Measurements from ENCODE around the gene SLC7A1. TPM values are rescaled to one million over a fixed set of nuclear protein-coding genes. Genes with fewer than 3 reads are reported as not detected.

Gene SLC7A1
- total and polyA plus RNA-seq, 2 donors: 8.5 to 11.7 TPM

GRCh38 chr13:29576581-29576980 is 18.9 kb downstream of the SLC7A1 start:
- no peaks in the 10 kb centered on the region for H3K4me1 ChIP-seq (ENCODE audit: insufficient read depth)
- WGBS: 97% methylated on average over 7 of the region's 7 CpGs
- H3K36me3 ChIP-seq (ENCODE audit: insufficient read depth): no peaks in the 10 kb centered on the region
- DNase-seq (ENCODE audit: extremely low spot score): no peak
- no peak overlapping the region for H3K27ac ChIP-seq (ENCODE audit: low read depth)
- no peak overlapping the region for H3K4me3 ChIP-seq (ENCODE audit: low read depth, low read length)

DNA sequence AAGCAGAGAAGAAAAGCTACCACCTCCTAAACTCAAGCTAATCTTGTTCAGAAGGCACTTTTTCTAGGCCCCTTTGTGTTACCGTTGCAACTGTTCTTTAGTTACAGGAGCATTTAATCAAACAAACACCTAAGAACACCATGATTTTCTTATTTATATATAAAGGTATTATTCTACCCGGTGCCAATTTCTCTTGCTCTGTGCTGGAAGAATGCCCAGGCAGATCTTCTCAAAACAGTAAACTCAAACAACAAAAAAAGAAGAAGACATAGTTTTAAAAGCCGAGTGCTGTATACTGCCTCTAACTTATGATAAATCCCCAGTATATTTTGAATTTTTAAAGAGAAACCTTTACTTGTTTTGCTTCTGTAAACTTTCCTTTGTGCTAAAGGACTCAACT is 20.4 kb downstream of the SLC7A1 start:
- 56% methylated on average over 3 of the region's 3 CpGs for WGBS
- H3K27ac ChIP-seq (ENCODE audit: low read depth): no peak overlapping the region
- H3K4me3 ChIP-seq (ENCODE audit: low read depth, low read length): no peak overlapping the region
- H3K4me1 ChIP-seq (ENCODE audit: insufficient read depth): no peaks in the 10 kb centered on the region
- no peaks in the 10 kb centered on the region for H3K36me3 ChIP-seq (ENCODE audit: insufficient read depth)
- no peak for DNase-seq (ENCODE audit: extremely low spot score)

DNA sequence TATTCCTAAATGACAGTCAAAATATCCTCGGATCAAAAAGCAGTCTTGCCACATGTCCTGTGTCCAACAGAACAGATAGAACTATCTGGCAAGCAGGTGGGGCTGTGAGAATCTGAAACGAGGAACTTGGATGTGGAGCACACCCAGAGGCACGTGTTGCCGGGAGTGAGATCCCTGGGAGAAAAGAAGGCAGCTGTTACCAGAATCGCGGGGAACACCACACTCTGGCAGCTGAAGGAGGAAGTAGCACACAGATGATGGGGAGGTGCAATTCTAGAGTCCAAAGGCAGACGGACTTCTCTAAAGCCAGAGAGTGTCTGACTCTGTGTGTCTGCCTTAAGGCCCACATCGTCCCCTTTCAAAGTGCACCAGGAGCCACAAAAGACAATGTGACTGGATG is 22.3 kb downstream of the SLC7A1 start:
- Histone ChIP-seq H3K4me3 (ENCODE audit: low read depth, low read length) (no peak overlapping the region), H3K36me3 (ENCODE audit: insufficient read depth) (no peaks in the 10 kb centered on the region), H3K27ac (ENCODE audit: low read depth) (no peak overlapping the region), H3K4me1 (ENCODE audit: insufficient read depth) (no peaks in the 10 kb centered on the region)
- WGBS: 16% methylated on average over 8 of the region's 8 CpGs
- DNase-seq (ENCODE audit: extremely low spot score): no peak

DNA sequence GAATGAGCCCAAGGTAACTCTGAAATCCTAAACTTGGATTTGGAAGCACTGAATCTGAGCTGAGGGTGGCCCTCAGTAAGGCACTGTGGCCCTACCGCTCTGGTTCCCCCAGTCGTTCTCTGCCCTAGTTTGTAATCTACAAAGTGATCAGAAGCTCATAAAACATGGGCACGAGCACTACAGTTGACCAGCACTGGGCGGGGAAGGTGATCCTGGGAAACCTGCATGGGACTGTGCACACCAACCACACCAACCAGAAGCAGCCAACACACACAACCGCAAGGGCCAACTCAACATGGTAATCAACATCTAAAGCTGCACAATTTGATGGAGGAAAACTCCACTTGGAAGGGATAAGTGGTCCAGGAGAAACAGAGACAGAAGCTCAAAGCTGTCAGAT is 22.9 kb downstream of the SLC7A1 start:
- Histone ChIP-seq H3K27ac (ENCODE audit: low read depth) (no peak overlapping the region), H3K36me3 (ENCODE audit: insufficient read depth) (no peaks in the 10 kb centered on the region), H3K4me1 (ENCODE audit: insufficient read depth) (no peaks in the 10 kb centered on the region), H3K4me3 (ENCODE audit: low read depth, low read length) (no peak overlapping the region)
- WGBS: 55% methylated on average over 5 of the region's 5 CpGs
- no peak for DNase-seq (ENCODE audit: extremely low spot score)

GRCh38 chr13:29571876-29572570 is 23.5 kb downstream of the SLC7A1 start:
- Histone ChIP-seq H3K27ac (ENCODE audit: low read depth) (no peak overlapping the region), H3K36me3 (ENCODE audit: insufficient read depth) (no peaks in the 10 kb centered on the region), H3K4me3 (ENCODE audit: low read depth, low read length) (no peak overlapping the region), H3K4me1 (ENCODE audit: insufficient read depth) (no peaks in the 10 kb centered on the region)
- 92% methylated on average over 17 of the region's 17 CpGs for WGBS
- DNase-seq (ENCODE audit: extremely low spot score): no peak

DNA sequence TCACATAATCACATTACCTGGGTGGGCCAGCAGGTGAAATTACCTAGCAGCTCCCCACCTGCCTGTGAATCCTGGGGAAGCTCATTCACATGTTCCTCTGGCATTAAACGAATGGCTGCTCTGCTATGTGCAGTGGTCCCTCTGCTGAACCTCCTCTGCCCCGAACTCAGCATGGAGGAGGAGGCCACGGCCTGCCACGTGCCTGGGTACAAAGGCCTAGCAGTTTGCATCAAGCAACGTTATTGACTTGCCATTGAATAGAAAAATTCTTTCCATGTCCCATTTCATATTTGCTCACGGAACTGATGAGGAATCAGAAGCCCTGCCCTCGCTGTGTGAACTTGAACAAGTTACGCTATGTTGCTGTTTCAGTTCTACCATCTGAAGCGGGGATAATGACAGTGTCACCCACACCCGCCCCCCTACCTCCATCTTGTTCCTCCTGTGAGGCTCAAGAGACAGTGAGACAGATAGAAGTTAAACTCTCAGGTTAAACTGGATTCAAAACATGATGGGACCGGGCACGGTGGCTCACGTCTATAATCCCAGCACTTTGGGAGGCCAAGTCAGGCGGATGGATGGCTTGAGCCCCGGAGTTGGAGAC is 25.3 kb downstream of the SLC7A1 start:
- no peak overlapping the region for H3K27ac ChIP-seq (ENCODE audit: low read depth)
- 93% methylated on average over 15 of the region's 15 CpGs for WGBS
- H3K36me3 ChIP-seq (ENCODE audit: insufficient read depth): no peaks in the 10 kb centered on the region
- no peak for DNase-seq (ENCODE audit: extremely low spot score)
- no peak overlapping the region for H3K4me3 ChIP-seq (ENCODE audit: low read depth, low read length)
- H3K4me1 ChIP-seq (ENCODE audit: insufficient read depth): no peaks in the 10 kb centered on the region

DNA sequence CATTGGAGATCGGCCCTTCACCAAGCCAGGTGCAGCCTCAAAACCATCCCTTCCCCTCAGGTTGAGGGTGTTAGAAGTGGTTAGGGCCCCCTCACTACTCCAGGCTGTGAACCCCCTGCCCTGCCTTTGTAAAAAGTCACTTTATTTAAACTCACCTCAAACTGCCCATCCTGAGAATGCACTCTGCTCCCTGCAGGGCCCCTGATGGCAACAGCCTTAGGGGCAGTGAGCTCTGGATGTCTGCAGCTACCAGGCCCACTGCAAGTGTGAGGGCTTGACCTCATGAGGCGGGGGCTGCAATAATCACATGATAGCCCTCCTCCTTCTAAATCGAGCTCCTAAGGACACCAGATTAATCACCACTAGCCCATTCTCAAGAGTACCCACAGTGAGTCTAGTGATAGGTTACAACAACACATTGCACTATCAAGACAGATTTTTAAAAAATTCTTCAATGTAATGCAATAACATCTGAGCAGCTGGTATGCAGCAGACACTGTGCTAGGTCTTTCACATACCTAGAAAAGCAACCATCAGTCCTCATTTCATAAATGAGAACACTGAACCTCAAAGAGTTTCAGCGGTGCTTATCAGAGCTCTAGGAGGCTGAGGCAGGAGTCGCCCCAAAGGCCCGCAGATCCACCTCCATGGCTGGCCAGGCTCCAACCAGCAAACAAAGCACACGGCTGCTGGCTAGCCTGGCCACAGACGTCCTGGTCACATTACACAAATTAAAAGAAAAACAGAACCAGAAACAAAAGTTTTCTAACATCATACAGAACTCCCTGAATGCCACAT is 26.0 kb downstream of the SLC7A1 start:
- Histone ChIP-seq H3K4me1 (ENCODE audit: insufficient read depth) (no peaks in the 10 kb centered on the region), H3K36me3 (ENCODE audit: insufficient read depth) (no peaks in the 10 kb centered on the region), H3K4me3 (ENCODE audit: low read depth, low read length) (no peak overlapping the region), H3K27ac (ENCODE audit: low read depth) (no peak overlapping the region)
- no peak for DNase-seq (ENCODE audit: extremely low spot score)
- 64% methylated on average over 8 of the region's 8 CpGs for WGBS

DNA sequence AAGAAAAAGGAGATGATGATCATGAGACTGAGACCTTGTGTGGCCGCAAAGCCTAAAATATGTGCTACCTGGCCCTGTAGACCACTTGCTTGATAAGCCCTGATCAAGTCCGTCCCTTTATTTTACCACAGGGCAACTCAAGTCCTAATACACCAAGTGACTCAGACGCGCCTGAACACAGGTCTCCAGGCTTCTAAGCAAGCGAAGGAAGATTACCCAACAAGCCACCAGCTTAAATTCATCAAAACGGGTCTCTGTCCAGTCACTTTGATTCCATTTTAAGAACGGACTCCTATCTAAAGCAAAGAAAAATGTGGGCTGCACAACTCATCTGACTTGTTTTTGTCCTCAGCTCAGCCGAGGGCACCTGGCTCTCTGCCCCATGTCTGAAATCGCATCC is 26.8 kb downstream of the SLC7A1 start:
- WGBS: 86% methylated on average over 9 of the region's 9 CpGs
- Histone ChIP-seq H3K36me3 (ENCODE audit: insufficient read depth) (no peaks in the 10 kb centered on the region), H3K4me1 (ENCODE audit: insufficient read depth) (no peaks in the 10 kb centered on the region)

GRCh38 chr13:29567411-29567810 is 28.1 kb downstream of the SLC7A1 start:
- Histone ChIP-seq H3K27ac (ENCODE audit: low read depth) (no peak overlapping the region), H3K4me3 (ENCODE audit: low read depth, low read length) (no peak overlapping the region)

More for the DNA sequence above, 26.8 kb downstream of the SLC7A1 start:
- Histone ChIP-seq H3K4me3 (ENCODE audit: low read depth, low read length) (no peak overlapping the region), H3K27ac (ENCODE audit: low read depth) (no peak overlapping the region)
- no peak for DNase-seq (ENCODE audit: extremely low spot score)

DNA sequence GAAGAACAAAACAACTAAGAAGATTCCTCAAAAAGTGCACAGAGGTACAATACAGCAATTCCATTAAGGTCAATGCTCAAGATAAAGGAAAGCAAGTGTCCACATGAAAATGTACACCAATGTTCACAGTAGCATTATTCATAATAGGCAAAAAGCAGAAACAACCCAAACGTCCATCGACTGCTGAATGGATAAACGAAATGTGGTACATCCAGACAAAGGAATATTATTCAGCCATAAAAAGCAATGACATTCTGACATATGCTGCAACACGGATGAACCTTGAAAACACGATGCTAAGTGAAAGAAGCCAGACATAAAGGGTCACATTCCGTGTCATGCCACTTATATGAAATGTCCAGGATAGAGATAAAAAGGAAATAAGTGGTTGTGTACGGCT is 29.3 kb downstream of the SLC7A1 start:
- Histone ChIP-seq H3K4me1 (ENCODE audit: insufficient read depth) (no peaks in the 10 kb centered on the region), H3K27ac (ENCODE audit: low read depth) (no peak overlapping the region), H3K4me3 (ENCODE audit: low read depth, low read length) (no peak overlapping the region), H3K36me3 (ENCODE audit: insufficient read depth) (no peaks in the 10 kb centered on the region)
- no peak for DNase-seq (ENCODE audit: extremely low spot score)
- 95% methylated on average over 7 of the region's 7 CpGs for WGBS

More at GRCh38 chr13:29567411-29567810, 28.1 kb downstream of the SLC7A1 start:
- Histone ChIP-seq H3K4me1 (ENCODE audit: insufficient read depth) (no peaks in the 10 kb centered on the region), H3K36me3 (ENCODE audit: insufficient read depth) (no peaks in the 10 kb centered on the region)
- 88% methylated on average over 9 of the region's 9 CpGs for WGBS
- DNase-seq (ENCODE audit: extremely low spot score): no peak

GRCh38 chr13:29564818-29565217 is 30.7 kb downstream of the SLC7A1 start:
- Histone ChIP-seq H3K4me3 (ENCODE audit: low read depth, low read length) (no peak overlapping the region), H3K36me3 (ENCODE audit: insufficient read depth) (no peaks in the 10 kb centered on the region), H3K4me1 (ENCODE audit: insufficient read depth) (no peaks in the 10 kb centered on the region), H3K27ac (ENCODE audit: low read depth) (no peak overlapping the region)
- no peak for DNase-seq (ENCODE audit: extremely low spot score)

DNA sequence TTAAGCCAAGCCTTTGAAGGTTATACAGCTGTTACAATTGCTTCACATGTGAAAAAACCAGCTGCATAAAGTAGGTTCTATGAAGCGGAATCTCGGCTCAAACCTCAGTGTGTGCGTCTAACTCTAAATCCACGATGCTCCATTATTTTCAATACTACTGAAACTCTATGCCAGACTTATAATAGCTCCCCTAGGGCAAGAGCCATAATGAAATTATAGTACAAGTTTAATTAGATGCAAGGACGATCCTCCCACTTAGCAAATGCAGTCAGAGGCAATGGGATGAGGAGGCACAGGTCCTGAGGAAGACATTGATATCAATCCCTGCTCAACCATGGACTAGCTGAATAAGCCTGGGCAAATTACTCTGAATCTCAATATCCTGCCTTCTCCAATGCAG is 31.1 kb downstream of the SLC7A1 start:
- no peak for DNase-seq (ENCODE audit: extremely low spot score)
- Histone ChIP-seq H3K4me1 (ENCODE audit: insufficient read depth) (no peaks in the 10 kb centered on the region), H3K27ac (ENCODE audit: low read depth) (no peak overlapping the region), H3K36me3 (ENCODE audit: insufficient read depth) (no peaks in the 10 kb centered on the region), H3K4me3 (ENCODE audit: low read depth, low read length) (no peak overlapping the region)
- WGBS: 91% methylated on average over 5 of the region's 5 CpGs

DNA sequence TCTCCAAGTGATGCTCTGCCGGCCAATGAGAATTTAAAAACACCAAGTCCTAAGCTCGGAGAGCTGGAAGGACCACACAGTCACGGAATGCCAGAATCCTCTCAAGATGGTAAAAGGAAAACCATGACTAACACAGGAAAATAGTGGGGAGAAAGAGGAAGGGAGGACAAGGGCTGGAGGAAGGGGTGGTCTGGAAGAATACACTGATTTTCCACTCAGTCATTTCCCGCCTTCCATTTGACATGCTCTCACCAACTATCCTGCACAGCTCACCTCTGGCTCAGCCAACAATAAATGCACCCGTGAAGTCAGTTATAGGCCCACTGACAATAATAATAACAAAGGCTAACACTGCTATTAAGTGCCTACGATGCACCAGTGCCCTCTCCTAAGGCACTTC is 31.5 kb downstream of the SLC7A1 start:
- H3K27ac ChIP-seq (ENCODE audit: low read depth): no peak overlapping the region
- WGBS: 78% methylated on average over 6 of the region's 6 CpGs
- no peak for DNase-seq (ENCODE audit: extremely low spot score)
- no peaks in the 10 kb centered on the region for H3K4me1 ChIP-seq (ENCODE audit: insufficient read depth)
- H3K36me3 ChIP-seq (ENCODE audit: insufficient read depth): no peaks in the 10 kb centered on the region
- H3K4me3 ChIP-seq (ENCODE audit: low read depth, low read length): no peak overlapping the region

All from urinary bladder (tissue), 4 donors.